CD4-positive, alpha-beta T cell treated with Interleukin-2 at 100 ng/mL for 4 hours (primary cell): ENCODE measurements around the gene KCNJ11.

Experiments used
- DNase-seq: peaks from one replicate; pipeline ENCODE4 v3.0.0-alpha.2; 2020; ENCODE audit warnings: low spot score

The KCNJ11 gene

DNA sequence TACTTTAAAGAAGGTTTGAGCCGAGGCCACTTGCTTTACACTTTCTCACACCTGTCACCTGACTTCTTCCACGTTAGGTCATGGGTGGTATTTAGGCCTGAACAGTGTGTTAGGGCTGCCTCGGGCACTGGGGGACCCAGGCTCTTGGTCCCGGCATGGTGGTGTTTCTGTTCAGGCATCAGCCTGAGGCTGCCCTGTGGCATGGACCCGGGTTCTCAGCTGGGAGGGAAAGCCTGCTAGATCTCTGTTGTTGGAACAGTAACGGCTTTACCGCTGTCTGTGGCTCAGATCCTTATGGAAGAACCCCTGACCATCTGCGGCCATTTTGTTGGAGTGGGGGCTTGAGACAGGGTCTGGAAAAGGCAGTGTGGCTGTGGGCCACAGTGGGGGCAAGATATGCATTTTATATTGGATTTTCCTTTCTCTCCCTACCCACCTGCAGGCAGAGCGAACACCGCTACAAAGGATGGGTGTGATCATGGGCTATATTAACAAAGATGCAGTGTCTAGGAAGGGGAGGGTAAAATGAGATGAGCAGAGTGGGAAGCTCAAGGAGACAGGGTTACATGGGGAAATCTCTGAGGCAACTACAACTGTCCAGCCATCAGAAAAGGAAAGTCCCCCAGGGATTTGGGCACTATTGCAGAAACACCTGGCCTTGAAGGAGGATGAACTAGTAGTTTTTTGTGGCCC is 1.6 kb upstream of the KCNJ11 start:
- DNase-seq: no peak

DNA sequence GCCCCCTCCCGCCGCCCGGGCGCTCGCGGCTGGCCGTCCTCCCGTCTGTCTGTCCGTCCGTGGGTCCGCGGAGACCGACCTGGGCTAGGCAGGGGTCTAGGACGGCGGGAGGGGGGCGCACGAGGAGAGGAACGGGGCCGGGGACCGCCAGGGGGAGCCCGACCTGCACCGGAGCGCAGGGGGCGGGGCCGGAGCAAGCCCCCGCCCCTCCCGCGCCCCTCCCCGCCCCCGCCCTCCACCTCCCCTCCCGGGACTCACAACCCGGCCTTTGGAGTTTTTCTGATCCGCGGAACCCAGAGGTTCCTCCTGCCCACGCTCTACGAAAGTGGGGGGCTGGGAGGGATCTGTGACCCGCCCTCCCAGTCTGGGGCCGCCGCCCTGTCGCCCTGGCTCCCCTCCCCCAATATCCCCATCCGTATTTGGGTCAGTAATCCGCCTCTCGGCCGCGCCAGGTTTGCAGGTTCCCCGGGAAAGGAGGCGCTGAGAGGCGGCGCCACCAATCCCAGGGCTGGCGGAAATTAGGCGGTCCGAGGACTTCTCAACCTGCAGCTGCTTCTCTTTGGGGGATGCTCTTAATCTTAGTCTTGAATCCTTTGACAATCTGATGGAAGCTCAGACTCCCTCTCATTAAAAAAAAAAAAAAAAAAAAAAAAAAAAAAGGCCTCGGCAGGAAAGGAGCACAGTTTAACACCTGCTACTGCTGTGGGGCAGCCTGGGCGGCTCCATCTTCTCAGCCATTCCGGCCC is 925 bp upstream of the KCNJ11 start:
- DNase-seq: peak; percentile 76

DNA sequence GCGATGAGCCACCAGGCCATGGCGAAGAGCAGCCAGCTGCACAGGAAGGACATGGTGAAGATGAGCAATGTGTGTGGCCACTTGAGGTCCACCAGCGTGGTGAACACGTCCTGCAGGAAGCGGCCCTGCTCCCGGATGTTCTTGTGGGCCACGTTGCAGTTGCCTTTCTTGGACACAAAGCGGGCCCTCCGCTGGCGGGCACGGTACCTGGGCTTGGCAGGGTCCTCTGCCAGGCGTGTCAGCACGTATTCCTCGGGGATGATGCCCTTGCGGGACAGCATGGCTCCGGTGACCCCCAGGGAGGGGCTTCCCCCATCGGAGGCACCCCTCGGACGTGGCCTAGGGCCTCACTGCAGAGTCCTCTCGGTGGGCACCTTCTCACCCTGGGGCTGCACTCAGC is 648 bp downstream of the KCNJ11 start:
- no peak for DNase-seq

DNA sequence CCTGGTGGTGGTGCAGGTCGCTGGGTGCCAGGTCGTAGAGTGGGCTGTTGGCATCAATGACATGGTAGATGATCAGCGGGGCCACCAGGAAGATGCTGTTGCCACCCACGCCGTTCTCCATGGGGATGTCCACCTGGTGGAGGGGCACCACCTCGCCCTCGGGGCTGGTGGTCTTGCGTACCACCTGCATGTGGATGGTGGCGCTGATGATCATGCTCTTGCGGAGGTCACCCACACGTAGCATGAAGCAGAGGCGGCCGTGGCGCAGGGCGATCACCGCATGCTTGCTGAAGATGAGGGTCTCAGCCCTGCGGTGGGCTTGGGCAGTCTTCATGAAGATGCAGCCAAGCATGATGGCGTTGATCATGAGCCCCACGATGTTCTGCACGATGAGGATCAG is 1.2 kb downstream of the KCNJ11 start:
- no peak for DNase-seq

DNA sequence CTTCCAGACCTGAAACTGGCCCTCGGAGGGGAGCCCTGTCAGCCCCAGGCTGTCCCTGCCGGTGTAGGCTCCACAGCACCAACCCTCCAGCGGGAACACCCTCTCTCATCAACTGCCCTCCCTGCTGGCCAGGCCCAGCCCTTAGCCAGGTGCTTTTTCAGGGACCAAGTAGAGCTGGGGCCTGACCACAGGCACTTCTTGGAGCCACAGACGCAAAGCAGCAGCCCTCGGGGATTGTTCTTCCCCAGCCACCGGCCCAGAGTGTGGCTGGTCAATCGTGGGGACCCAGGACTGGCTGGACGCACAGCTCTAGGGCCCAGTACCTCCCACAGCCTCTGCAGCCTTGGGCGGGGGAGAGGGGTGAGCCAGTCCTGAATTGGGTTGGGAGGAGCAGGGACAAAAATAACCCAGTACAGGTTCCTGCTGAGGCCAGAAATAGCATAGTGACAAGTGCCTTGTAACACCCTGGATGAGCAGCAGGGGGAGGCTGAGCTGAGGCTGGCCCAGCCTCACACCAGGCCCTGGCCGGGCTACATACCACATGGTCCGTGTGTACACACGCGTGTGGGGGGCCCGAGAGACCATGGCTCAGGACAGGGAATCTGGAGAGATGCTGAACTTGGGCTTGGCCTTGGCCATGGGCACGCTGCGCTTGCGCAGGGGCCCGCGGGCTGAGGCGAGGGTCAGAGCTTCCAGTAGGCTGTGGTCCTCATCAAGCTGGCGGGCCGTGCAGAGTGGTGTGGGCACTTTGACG is 2.0 kb downstream of the KCNJ11 start:
- peak; percentile 31 for DNase-seq

DNA sequence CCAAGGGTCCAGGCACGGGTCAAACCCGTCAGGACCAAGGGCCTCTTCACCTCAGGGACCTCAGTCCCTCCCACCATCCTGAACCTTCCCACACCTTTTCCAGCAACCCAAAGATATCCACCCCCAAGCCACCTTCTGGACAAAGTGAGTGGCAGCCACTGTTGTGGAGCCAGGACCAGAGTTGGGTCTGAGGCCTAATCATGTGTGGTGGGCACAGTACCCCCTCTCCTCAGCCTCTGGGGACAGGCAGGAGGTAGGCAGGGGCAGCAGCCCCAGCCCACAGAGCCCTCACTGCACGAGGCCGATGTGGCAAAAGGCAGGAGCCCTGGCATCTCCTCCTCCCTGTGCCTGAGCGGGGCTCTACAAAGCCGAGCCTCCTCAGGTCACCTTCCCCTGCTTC is 2.5 kb downstream of the KCNJ11 start:
- DNase-seq: no peak

DNA sequence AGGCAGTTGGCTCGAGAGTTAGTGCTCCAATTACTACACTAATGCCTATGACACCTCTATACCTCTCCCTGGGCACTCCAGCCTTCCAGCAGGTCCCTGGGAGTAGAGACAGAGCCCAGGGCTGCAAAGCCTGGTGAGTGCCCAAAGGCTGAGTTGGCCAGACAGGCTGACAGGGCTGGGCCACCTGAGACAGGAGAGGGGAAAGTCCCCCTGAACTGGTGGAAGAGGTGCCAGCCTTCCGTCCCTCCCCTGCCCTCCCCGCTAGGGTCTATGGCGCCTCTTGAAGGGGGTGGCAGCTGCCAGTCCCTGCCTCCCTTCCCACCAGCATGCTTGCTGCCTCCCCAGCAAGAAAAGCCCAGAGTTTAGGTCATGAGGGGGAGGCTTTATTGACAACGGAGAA is 3.0 kb downstream of the KCNJ11 start:
- no peak for DNase-seq

DNA sequence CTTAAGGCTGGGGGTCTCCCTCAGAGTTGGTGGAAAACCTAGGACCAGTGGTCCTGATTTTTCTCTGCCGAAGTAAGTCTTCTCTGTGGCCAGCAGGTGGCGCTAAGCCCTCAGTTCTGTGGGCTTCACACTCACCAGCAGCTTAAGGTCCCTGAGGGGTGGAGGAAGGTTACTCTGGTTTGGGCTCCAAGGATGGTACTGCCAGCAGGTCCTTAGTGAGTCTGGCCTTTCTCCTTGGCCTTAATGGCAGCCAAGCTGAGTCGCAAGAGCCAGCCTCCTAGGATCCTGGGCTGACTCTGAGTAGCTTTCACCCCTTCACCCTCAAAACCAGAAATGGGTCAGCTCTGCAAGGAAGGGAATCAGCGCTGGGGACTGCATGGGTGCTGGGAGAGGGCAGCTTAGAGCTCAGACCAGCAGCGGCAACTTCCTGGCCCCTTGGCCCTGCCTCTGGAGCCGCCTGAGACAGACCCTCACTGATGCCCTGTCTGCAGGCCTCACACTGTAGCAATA is 4.4 kb downstream of the KCNJ11 start:
- DNase-seq: peak; percentile 76

DNA sequence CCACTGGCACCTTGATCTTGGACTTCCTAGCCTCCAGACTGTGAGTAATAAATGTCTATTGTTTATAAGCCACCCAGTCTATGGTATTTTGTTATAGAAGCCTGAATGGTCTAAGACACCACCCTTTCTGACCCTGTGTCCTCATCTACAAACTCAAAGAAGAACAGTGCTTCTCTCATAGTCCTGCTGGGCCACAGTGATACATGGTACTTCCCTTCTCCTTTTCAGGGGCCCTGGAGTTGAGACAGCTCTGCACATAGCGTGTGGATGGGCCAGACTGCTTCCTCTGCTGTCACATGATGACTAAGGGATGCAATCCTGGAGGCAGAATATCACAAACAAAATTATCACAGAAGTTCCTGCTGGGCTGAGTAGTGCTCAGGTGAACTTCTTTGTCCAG is 5.0 kb downstream of the KCNJ11 start:
- DNase-seq: no peak

DNA sequence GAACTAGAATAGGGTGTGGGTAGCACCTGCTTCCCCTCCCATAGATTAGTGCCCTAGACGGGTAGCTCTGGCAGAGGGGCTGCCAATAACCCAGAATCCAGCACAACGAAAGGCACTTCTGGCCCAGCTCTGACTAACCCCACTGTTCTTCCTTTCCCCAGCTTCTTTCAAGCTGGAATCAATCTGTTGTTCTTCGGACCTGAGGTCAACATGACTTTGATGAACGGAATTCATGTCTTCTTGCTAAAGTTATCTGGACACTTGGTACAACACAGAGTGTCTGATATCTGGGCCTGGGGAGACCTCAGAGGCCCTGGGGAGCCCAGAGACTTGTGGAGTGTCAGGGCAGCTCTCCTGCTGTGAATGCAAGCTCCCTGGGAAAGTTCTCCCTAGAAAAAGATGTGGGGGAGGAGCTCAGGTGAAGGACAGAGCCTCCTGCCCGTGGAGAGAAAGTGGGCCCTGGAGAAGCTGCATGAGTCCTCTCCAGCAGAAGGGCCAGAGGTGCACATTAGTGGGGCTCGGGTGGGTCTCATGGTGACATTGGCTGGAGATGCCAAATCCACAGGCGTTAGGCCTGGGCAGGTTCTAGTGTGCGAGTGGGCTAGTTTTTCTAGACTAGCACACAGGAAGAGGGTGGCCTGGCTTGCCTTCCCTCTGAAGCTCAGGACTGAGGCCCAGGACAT is 6.3 kb downstream of the KCNJ11 start:
- no peak for DNase-seq

DNA sequence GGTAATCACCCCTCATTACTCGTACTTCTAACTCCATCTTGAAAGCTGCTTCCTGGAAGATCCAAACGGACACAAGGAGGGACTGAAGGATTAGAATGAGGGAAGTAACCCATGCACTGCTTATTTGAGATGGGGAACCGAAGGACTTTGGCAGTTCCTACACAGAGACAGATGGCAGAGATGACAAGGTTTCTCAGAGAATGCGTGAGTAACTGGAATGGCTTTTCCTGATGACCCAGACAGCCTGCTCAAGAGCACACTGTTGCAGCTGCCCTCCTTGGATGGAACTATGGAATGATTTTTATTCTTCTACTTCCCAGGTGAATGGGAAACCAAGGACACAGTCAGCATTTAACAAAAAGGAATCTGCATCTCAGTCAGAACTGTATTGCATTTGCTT is 7.3 kb downstream of the KCNJ11 start:
- DNase-seq: no peak

DNA sequence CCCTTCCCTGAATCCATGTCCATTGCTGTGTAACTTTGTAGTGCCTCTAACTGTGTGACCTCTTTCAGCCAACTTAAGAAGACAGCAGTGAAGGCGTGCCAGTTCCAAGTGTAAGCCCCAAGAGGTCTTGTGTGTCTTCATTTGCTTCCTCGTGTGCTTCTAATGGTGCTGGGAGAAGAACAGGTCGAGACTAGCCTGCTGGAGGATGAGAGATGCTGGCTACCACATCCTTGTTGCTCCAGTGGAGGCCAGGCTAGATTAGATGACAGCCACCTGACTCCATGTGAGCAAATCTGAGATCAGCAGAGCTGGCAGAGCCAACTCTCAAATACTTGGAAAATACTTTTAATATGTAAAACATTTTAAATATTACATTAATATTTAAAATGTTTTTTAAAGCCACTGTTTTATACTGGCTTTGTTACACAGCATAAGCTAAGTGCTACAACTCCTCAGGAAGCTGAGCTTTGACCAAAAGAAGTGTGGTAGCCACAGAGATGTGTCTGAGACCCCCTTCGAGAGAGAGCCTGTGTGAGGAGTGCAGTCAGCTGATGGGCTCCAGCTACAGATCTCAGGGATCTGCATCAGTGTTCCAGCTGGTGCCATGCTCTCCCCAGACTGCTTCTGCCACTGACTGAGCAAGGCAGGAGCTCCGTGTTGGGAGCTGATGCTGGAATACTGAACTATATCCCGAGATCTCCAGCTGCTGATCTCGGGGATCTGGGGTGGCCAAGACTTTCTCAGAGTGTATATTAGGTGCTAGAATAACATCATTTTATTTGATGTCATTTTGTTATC is 8.9 kb downstream of the KCNJ11 start:
- no peak for DNase-seq

DNA sequence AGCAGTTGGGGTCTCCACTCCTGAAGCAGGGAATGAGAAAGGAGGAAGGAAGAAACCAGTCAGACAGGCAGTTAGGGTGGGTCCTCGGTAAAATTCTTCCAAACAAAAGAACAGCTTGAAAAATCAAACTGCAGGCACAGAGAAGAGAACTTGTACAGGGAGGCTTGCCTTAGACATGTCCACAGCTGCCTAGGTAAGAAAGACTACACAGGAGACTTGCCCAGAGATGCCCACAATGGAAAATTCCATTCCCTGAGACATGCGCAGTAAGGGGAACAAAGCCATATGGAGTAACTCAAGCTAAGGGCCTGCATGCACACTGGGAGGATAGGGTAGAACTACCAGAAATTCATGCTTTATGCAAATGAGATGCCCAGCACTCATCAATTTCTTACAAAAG is 9.8 kb downstream of the KCNJ11 start:
- no peak for DNase-seq

DNA sequence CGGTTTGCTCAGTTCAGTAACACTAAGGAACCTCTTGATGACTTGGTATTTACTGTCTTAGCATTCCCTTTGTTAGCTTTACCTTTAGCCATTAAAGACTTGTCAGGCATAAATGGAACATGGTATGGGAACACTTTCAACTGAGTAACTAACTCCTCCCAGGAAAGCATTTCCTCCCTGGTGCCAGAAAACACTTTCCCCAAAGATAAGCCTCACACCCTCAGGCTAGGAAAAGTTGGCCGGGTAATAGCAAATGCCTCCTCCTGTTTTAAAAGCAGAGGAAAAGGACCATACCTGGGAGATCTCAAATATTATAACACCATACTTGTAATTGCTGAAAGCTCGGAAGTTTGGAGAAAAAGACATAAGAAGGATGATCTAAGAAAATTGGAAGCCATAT is 12.0 kb downstream of the KCNJ11 start:
- DNase-seq: no peak

DNA sequence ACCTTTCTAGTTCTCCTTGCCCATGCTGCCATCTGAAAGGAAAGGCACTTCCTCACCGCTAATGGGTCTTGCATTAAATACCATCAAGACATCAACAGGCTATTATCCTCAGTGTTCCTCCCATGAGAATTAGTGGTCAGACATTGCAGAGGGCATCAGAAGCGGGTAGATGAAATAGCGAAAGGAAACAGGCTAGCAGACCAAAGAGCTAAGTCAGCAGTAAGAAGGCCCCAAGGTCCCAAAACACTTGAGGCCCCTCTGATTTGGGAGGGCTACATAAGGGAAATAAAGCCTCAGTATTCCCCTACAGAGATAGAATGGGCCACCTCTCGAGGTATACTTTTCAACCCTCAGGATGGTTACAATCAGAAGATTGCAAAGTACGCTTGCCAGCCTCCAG is 12.9 kb downstream of the KCNJ11 start:
- DNase-seq: no peak

DNA sequence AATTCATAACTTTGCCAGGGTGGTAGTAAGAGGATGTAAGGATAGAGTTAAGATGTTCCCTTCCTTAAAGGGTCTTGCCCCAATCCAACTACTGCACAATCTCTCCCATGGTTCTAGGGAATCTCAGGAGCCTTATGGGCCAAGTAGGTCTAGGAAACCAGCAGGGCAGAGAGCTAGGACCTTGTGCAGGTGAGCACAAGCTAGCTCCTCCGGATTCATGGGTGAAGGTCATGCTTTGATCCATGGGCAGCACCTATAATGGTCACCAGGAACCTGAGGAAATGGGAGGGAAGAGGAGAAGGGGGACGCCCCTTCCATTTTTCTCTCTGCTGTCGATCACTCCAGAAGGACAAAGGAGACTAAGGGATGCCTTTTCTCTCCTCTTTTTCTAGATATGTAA is 16.8 kb downstream of the KCNJ11 start:
- no peak for DNase-seq

DNA sequence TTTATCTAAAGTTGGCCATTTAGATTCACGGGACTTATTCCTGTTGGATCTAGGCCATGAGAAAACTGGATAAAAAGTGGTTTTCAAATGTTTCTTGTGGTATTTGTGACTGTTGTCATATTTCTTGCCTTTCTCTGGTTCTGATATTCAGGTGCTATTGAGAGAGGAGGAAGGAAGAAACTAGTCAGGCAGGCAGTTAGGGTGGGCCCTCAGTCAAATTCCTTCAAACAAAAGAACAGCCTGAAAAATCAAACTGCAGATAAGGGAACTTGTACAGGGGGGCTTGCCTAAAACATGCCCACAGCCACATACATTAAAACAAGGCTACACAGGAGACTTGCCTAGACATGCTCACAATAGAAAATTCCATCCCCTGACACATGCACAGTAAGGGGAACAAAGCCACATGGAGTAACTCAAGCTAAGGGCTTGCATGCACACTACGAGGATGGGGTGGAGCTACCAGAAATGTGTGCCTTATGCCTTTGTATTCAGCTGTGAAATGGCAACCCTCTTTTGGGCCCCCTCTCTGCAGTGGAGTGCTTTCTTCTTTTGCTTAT is 18.7 kb downstream of the KCNJ11 start:
- DNase-seq: no peak

DNA sequence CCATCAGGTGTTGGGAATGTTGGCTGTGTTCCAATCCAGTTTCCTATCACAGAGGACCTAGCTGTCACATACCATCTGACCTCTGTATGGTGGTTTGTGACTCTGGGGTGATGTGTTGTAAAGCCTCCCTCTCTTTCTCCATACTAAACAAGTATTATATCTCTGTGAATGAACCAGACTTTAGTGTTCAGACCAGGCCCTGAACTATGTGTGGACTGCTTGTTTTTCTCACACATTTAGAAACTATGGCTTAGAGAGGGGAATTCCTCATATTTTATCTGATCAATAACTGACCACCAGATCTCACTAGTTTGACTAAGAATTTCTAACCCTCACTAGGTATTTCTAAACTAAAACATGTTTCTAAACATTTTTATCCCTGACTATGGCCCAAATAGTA is 19.4 kb downstream of the KCNJ11 start:
- DNase-seq: no peak

DNA sequence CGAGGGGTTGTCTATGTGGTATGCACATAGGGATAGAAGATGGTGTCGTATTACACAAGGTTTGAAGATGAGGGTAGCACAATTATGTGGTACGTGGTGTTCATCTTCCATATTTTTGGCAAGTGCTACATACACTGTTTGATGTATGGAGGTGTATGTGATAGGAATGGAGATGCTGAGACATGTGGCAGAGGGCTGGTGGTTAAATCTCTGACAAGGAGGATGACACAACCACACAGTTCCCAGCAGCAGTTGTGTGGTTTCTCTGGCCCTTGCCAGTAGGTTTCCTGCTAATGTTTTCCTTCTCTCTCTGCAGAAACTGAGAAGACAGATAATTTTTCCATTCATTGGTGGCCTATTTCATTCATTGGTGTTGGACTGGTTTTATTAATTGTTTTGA is 19.9 kb downstream of the KCNJ11 start:
- no peak for DNase-seq

DNA sequence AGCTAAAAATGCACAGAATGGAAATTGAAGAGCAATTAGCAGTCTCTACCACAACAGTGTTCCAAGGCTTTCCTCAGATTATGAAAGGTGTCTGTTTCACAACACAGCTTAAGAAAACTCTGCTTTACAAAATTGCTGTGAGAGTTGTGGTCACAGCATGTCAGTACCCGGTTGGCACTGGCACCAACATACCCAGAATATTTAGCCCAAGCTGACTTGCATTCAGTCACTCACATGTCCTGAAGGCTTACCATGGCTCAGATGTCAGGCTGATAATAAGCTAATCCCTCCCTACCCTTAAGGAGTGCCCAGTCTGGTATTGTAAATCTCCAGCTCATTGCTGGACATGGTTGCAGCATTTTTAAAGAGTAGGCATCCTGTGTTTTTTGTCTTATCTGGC is 22.0 kb downstream of the KCNJ11 start:
- DNase-seq: no peak

DNA sequence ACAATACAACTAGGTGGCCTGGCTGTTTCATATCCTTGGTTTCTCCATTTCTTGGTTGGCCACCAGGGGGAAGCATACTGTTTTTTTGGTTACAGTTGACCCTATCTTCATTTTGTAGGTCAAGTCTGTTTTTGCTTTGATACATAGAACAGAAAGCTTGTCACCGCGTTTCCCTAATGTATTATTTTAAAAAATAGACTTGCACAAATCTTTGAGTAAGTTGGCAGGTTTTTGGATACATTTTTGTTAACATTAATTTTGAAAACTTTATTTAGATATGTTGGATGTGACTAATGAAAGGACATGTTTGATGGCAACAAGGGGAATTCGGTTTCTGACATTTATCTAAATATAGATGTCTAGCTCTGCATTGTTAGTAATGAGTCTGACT is 33.9 kb downstream of the KCNJ11 start:
- DNase-seq: peak; percentile 81
